ENCODE measurements around the gene COX6B2. TPM values are rescaled to one million over a fixed set of nuclear protein-coding genes. Genes with fewer than 3 reads are reported as not detected.
A peak's percentile ranks its signal among the peaks of the same experiment; 100 is the strongest.

Gene COX6B2
- polyA plus RNA-seq, 1 of the 3 experiments (the other 2 are of a cell fraction): 0.74 TPM

DNA sequence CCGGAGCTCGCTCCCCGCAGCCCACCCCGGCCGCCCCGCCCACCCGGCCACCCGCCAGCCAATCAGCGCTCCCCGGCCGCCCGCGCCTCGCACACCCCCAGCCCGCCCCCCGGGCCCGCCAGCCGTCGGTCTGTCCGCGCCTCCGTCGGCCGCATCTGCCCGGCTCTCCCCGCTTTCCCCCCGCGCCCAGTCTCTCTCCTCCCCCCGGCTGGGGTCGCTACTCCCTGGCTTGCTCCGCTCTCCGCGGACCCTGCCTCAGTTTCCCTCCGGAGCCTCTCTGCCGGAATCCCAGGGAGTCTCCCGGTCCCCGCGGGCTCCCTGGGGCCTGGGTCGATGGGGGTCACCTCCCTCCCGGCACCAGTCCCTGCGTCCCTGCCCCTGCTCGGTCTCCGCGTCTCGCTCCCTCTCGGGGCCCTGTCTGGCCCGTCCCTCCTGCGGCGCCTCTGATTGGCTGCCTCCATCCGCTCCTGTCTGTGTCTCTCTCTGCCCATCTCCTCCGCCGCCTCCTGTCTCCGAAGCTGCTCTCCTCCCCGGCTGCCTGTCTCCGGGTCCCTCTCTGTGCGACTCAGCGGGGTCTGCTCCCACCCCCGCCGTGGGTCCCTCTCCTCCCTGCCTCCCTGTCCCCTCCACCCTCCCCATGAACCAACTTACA is 15.3 kb upstream of the COX6B2 start:
- Histone ChIP-seq H3K4me1 (ENCODE audit: control insufficient read depth in 1 of 2, insufficient read depth in 2 of 2, low read depth in 1 of 2, low read length in 1 of 2) (peaks cover 26 to 28% of the 10 kb centered on the region in 2 experiments; a peak in 3 of 4 replicates), H3K9me2 (no peaks in the 10 kb centered on the region), H3K4me2 (peak overlapping the region; percentile 97), H3K9me3 (no peaks in the 10 kb centered on the region), H4K20me1 (ENCODE audit: insufficient read depth) (no peaks in the 10 kb centered on the region), H3F3A (replicated peaks; ENCODE audit: insufficient read depth) (peaks cover 25% of the 10 kb centered on the region), H3K4me3 (ENCODE audit: low read depth in 2 of 2, low read length in 1 of 2) (peak overlapping the region; percentile 57 to 79), H3K79me2 (ENCODE audit: insufficient read depth) (peaks cover 14% of the 10 kb centered on the region), H3K36me3 (replicated peaks in 1 of 2; ENCODE audit: control insufficient read depth in 1 of 2, insufficient read depth in 2 of 2, low read length in 1 of 2) (peaks cover 0 to 4% of the 10 kb centered on the region in 2 experiments), H3K27me3 (ENCODE audit: insufficient read depth) (no peaks in the 10 kb centered on the region), H3K27ac (ENCODE audit: low read depth in 2 of 2, low read length in 1 of 2) (peak overlapping the region; percentile 11 to 88; a peak in 3 of 4 replicates), H2AFZ (ENCODE audit: low read depth) (peak overlapping the region; percentile 87), H3K9ac (peak overlapping the region; percentile 92)
- peak; percentile 96 for DNase-seq
- TF ChIP-seq RAD21 (IDR thresholded peaks at IDR 0.05; ENCODE audit: low read length) (no peak), POLR2AphosphoS5 (IDR thresholded peaks at IDR 0.05; ENCODE audit: low read depth, low read length) (no peak), RFX5 (IDR thresholded peaks at IDR 0.05; ENCODE audit: low read length) (no peak), FOSL2 (IDR thresholded peaks at IDR 0.05; ENCODE audit: borderline replicate concordance, low read depth) (no peak)
- TF ChIP-seq, protein P1, sequence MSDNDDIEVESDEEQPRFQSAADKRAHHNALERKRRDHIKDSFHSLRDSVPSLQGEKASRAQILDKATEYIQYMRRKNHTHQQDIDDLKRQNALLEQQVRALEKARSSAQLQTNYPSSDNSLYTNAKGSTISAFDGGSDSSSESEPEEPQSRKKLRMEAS (IDR thresholded peaks at IDR 0.05; ENCODE audit: low read depth): no peak
- TF ChIP-seq, protein P2, sequence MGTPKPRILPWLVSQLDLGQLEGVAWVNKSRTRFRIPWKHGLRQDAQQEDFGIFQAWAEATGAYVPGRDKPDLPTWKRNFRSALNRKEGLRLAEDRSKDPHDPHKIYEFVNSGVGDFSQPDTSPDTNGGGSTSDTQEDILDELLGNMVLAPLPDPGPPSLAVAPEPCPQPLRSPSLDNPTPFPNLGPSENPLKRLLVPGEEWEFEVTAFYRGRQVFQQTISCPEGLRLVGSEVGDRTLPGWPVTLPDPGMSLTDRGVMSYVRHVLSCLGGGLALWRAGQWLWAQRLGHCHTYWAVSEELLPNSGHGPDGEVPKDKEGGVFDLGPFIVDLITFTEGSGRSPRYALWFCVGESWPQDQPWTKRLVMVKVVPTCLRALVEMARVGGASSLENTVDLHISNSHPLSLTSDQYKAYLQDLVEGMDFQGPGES (IDR thresholded peaks at IDR 0.05; ENCODE audit: low read depth, low read length): no peak
- TF ChIP-seq, protein P3, sequence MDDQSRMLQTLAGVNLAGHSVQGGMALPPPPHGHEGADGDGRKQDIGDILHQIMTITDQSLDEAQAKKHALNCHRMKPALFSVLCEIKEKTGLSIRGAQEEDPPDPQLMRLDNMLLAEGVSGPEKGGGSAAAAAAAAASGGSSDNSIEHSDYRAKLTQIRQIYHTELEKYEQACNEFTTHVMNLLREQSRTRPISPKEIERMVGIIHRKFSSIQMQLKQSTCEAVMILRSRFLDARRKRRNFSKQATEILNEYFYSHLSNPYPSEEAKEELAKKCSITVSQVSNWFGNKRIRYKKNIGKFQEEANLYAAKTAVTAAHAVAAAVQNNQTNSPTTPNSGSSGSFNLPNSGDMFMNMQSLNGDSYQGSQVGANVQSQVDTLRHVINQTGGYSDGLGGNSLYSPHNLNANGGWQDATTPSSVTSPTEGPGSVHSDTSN (IDR thresholded peaks at IDR 0.05): 0 out of 2 replicates have a peak, but pooled peaks have one; percentile 27
- WGBS (ENCODE audit: low lambda C conversion rate): 0% methylated on average over 34 of the region's 59 CpGs
- CTCF ChIA-PET: interaction anchor here (1.6 to 2.5 kb wide), 3 partner anchors 14 to 78 kb away, joined by 6 to 8 read pairs (median 7); partner anchors contain the start of gene TMEM238
- POLR2A ChIA-PET: interaction anchor here (0.6 to 2.8 kb wide), 3 partner anchors 14 to 38 kb away, joined by 4 to 14 read pairs (median 4); partner anchors contain the start of gene UBE2S

DNA sequence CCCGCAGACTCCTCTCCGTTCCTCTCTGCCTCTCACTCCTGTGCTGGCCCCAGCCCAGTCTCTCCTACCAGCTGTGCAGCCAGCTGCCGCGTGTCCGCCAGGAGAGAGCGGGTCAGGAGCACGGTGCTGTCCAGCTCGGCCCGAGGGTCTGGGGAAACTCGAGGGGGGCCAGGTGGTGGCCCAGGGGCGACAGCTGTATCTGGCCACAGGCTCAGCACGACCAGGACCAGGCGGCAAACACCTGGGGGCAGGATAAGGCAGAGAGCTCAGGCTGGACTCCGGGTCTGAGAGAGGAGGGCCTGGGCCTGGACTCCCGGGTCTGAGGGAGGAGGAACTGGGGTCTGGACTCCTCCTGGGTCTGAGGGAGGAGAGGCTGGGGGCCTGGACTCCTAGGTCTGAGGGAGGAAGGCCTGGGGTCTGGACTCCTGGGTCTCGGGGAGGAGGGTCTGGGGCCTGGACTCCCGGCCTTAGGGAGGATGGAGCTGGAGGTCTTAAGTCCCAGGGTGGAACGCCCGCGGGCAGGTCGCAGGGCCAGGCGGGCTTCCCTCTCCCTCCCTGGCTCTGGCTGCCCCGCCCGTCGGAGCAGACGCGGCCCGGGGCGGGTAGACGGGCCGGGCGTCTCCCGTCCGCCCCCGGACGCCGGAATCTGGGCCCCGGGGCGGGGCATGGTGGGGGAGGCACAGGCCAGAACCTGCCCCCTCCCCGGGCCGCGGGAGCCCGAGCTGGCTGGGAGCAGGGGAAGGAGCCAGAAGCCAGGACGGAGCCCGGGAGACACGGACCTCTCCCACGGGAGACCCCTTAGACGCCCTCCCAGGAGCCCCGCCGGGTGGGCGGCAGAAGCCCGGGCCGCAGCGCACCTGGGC is 14.4 kb upstream of the COX6B2 start:
- peak; percentile 77 for DNase-seq
- TF ChIP-seq FOXM1 (IDR thresholded peaks at IDR 0.05; ENCODE audit: low read depth) (no peak), MXI1 (IDR thresholded peaks at IDR 0.05; ENCODE audit: low read depth, low read length) (no peak), MEF2A (IDR thresholded peaks at IDR 0.05; ENCODE audit: borderline replicate concordance, low read depth) (no peak)
- no peaks in the 10 kb centered on the region for H3K9me2 ChIP-seq
- no peaks in the 10 kb centered on the region for H4K20me1 ChIP-seq (ENCODE audit: insufficient read depth)
- ChIA-PET POLR2A (interaction anchor here (0.7 to 2.8 kb wide), 3 partner anchors 14 to 39 kb away, joined by 3 to 14 read pairs (median 4); partner anchors contain the start of genes TMEM238 and UBE2S), CTCF (interaction anchor here (1.1 to 2.5 kb wide), 6 partner anchors 15 to 282 kb away, joined by 3 to 10 read pairs (median 6); partner anchors contain the start of genes KMT5C and TMEM238)
- 42% methylated on average over 18 of the region's 54 CpGs for WGBS (ENCODE audit: low lambda C conversion rate)
- peaks cover 14% of the 10 kb centered on the region for H3K79me2 ChIP-seq (ENCODE audit: insufficient read depth)
- peaks cover 29% of the 10 kb centered on the region for H3F3A ChIP-seq (replicated peaks; ENCODE audit: insufficient read depth)
- peak overlapping the region; percentile 63; the same call in 1 of the 2 replicates for H2AFZ ChIP-seq (ENCODE audit: low read depth)
- H3K9ac ChIP-seq: peak overlapping the region; percentile 63
- no peaks in the 10 kb centered on the region for H3K27me3 ChIP-seq (ENCODE audit: insufficient read depth)
- peak overlapping the region; percentile 76 for H3K4me2 ChIP-seq
- H3K4me3 ChIP-seq (ENCODE audit: low read depth in 2 of 2, low read length in 1 of 2): peak overlapping the region; percentile 45 to 58
- H3K4me1 ChIP-seq (ENCODE audit: control insufficient read depth in 1 of 2, insufficient read depth in 2 of 2, low read depth in 1 of 2, low read length in 1 of 2): peaks cover 23 to 24% of the 10 kb centered on the region in 2 experiments; a peak in 3 of 4 replicates
- peaks cover 0 to 4% of the 10 kb centered on the region in 2 experiments for H3K36me3 ChIP-seq (replicated peaks in 1 of 2; ENCODE audit: control insufficient read depth in 1 of 2, insufficient read depth in 2 of 2, low read length in 1 of 2)
- H3K9me3 ChIP-seq: no peaks in the 10 kb centered on the region
- peak overlapping the region in 1 of 2 experiments; percentile 47; a peak in 1 of 4 replicates for H3K27ac ChIP-seq (ENCODE audit: low read depth in 2 of 2, low read length in 1 of 2)
